Stimulated activated CD8-positive, alpha-beta memory T cell treated with anti-CD3 and anti-CD28 coated beads, Interleukin-15, amount 100 ng/mL, for 1 hour (primary cell): ENCODE measurements around the gene BRMS1.
A peak's percentile ranks its signal among the peaks of the same experiment; 100 is the strongest.
"Not testable (repeated sequence)": the region's sequence is repeated elsewhere in the genome, so short reads cannot be mapped to it uniquely, and the experiment has no call there.

Experiments used
- DNase-seq: peaks from one replicate; pipeline ENCODE4 v3.0.0-alpha.2; 2020; ENCODE audit warnings: low read depth

Gene BRMS1

DNA sequence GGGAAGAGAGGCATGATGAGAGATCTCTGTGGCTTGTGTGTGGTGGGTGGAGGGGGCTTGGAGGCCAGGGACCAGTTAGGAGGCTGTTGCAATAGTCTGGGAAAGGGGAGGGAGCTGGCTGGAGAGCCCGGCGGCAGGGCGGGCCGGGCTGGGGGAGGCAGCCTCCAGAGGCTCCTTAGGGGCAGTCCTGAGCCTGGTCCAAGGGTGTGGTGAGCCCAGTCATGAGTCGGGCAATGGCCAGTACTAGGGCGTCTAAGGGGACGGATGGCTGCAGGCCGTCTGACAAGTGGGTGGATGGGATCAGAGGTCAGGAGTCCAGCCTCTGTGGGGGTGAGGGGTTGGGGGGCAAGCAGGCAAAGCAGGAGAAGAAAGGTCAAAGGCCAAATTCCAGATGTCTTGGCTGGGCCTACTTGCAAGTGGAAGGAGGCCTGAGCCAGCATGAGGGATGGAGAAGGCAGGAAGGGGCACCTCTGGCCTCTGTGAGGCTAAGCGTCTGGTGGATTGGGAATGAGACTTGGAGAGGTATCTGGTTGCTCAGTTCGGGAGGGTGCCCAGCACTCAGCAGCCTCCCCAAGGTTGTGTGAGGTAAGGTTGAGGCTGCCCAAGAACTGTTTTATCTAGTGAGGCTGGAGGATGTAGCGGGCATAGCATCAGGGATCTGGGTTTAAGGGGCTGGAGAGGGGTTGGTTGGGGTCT, 22.0 kb downstream of the BRMS1 start:
- no peak for DNase-seq

DNA sequence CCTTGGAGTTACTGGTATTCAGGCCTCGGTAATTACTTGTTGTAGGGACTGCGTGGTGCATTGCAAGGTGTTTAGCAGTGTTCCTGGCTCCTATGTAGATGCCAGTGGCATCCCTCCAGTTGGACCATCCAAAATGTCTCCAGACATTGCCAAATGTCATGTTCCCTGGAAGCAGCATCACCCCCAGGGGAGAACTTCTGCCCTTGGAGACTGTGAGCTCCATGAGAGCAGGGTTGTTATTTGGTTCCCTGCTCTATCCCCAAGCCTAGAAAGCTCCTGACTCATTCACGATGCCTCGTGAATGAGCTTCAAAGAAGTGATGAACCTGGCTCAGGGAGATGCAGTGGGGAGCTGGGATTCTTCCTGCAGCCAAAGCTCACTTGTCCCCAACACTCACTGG, 23.3 kb downstream of the BRMS1 start:
- DNase-seq: no peak

DNA sequence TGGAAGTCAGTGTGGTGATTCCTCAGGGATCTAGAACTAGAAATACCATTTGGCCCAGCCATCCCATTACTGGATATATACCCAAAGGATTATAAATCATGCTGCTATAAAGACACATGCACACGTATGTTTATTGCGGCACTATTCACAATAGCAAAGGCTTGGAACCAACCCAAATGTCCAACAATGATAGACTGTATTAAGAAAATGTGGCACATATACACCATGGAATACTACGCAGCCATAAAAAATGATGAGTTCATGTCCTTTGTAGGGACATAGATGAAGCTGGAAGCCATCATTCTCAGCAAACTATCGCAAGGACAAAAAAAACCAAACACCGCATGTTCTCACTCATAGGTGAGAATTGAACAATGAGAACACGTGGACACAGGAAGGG, 24.2 kb downstream of the BRMS1 start:
- DNase-seq: not testable (repeated sequence)

DNA sequence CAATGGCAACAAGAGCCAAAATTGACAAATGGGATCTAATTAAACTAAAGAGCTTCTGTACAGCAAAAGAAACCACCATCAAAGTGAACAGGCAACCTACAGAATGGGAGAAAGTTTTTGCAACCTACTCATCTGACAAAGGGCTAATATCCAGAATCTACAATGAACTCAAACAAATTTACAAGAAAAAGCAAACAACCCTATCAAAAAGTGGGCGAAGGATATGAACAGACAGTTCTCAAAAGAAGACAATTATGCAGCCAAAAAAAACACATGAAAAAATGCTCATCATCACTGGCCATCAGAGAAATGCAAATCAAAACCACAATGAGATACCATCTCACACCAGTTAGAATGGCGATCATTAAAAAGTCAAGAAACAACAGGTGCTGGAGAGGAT, 24.6 kb downstream of the BRMS1 start:
- not testable (repeated sequence) for DNase-seq

DNA sequence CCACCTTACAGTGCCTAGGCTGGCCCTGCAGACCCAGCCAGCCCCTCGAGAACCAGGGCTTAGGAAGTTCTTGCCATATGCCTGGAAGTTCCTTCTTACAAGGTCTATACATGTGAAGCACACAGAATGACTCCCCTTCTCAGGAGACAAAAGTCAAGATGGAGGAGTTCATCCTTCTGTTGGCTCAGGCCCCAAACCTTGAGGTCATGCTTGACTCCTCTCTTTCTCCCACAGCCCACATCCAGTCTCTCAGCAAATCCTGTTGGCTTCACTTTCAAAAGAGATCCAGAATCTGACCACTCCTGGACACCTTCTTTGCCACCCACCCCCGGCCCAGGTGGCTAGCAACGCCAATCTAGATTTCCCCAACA, 26.3 kb downstream of the BRMS1 start:
- no peak for DNase-seq

DNA sequence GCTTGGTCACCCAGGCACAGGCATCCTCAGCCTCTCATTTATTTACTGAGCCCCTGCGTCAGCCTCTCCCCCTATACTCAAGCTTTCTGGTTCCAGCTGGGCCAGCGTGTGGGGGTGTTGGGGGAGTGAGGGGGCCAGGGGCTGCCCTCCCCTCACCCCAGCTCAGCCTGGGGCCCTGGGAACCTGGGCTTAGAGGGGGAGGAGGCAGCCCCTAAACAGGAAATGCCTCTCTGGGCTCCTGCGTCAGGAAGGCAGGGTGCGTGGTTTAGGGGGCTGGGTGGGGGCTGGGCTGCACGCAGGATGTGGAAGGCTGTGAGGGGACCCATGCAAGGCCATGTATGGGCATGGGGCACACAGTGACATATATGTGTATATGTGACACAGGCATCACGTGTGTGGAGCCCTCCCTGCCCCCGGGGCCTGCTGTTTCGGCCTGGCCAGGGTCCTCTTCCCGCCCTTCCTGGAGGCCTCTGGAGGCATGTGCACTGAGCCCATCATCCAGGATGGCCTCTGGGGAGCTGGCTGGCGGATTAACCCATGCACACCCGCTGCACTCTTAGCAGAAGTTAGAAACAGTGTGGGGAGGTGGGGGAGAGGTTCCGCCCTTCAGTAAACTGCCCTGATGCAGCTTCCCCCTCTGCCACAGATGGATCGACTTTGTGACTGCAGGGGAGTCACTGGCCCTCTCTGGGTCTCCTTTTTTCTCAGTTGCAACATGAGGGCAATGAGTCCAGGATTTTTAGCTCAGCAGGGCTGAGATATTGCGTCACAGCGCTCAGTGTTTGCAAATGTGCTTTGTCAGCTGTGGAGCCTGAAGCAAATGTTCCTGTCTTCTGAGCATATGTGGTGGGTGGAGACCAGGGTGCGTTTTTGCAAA, 26.9 kb downstream of the BRMS1 start:
- DNase-seq: peak; percentile 53

DNA sequence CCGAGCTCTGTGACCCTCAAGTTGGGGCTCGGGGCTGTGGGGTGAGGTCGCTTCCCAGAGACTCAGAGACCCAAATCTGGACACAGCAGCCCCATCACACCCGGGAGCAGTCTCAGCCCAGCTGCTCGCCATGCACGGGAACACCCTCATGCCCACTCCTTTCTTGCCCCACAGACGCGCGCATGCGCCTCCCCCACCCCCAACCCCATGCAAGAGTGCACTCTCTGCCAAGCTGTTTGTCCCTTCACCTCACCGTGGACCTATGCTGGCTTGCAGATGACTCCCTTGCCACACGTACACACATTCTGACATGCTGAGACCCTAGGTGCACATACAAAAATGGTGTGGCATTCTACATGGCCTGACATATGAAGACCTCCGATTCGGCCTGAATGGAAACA, 27.6 kb downstream of the BRMS1 start:
- DNase-seq: no peak

DNA sequence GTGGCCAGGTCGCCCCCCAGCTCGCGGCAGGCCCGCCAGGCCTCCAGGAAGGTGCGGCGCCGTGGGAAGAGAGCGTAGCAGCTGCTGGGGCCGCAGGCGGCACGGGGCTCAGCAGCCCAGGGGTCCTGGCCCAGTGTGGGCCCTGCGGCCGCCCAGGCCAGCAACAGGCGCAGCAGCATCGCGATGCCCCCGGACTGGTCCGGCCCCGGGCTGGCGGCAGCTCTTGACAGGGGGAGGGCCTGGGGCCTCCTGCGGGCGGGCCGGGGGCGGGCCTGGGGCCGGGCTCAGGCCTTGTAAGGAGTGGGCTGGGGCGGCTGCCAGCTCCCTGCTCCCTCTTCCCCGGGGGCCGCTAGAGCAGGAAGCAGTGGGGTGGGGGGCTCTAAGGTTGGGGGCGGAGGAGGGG, 28.1 kb downstream of the BRMS1 start, which contains the start of gene CD248:
TSS of gene CD248 (minus strand) at position 196 of the 403 bp plus-strand sequence. CDS start at position 179, 17 bp downstream.
- DNase-seq: no peak

DNA sequence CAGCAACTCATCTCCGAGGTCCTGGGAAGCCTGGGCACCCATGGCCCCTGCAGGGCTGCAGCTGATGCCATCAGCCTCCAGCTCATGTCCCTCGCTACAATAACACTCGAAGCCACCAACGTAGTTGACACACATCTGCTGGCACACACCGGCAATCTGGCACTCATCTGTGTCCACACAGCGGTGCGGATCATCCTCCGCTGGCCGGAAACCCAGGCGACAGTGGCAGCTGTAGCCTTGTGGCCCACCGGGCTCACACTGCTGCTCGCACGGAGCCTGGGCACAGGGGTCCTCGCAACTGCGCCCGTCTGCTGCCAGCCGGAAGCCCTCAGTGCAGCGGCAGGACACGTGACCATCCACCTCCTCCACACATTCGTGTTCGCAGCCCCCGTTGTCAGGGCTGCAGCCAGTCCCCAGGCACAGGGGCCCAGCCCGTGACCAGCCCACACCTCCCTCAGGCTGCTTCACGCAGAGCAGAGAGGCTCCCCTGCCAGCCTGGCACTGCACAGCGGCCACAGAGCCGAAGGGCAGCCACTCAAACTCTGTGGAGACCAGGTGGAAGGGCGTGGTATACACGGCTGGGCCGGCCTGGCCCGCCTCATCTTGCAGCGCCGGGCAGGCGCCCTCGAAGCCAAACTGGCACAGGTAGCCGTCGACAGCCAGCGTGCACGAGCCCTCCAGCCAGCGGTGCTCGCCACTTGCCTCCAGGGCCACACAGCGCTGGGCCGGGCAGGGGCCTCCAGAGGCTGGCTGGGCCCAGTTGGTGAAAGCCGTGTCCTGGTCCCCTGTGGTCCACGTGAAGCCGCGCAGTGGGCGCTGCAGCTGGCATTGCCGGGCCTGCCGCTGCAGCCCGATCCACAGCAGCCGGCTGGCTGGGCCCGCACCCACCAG, 28.7 kb downstream of the BRMS1 start:
- DNase-seq: no peak

DNA sequence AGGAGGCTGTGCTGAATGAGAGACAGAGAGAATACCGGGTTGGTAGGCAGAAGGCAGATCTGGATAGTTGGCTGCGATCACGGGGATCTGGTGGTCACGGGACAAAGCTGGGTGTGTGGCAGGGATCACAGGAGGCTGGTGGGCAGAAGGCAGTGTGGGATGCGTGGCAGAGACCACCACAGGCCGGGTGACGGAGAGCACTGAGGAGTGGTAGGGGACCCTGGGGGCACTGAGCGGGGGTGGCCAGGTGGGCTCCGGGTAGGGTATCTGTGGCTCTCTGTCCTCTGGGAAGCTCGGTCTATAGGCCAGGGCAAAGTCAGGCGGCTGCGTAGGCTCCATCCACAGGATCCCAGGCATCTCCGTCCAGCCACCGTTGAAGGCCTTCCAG, 29.4 kb downstream of the BRMS1 start:
- no peak for DNase-seq

DNA sequence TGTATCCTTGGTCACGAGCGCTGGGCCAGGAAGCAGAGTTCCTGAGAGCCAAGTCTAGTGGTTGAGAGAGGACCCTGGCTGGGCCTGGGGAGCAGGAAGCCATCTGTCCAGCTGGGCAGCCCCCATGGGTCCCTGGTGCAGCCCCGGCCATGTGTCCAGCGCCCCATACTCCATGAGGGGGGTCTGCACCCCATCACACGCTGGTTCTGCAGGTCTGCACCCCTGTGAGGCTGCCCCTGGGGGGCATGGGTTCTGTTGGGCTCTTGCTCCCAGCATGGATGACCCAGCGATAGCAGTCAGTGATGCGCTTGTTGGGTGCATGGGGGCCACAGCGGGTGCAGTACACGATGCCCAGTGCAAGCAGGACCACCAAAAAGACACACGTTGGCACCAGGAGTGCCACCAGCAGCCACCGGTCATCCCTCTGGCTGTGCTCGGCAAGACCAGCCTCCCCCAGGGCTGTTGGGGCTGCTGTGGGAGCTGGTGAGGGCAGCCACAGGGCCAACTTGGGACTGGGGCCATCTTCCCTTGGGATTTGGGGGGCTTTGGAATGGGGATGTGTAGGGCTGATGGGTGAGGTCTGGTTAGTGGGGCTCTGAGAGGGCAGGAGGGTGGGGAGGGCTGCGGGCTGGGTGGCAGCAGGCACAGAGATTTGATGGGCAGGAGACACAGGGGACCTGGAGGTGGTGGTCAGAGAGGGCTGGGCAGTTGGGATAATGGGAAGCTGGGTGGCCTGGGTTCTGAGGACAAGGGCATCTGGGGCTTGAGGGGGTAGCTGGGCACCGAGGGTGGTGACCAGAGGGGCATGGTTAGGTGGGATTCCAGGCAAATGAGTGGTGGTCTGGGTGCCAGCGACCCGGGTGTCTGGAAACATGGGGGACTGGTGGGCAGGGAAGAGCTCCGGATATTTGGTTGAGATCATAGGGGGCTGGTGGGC, 30.1 kb downstream of the BRMS1 start:
- no peak for DNase-seq

DNA sequence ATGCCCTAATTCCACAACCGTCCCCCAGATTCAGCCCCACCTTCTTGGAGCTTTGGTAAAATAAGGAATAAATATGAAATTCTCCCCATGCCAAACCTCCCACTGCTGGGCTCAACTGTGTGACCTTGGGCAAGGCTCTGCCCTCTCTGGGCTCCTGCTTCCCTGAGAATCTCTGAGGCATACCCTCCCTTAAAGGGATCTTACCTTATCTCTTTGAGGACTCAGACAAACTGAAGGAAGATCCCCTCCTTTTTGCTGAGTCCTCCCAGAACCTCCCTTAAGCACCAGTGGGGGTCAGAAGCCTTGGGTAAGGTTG, 30.8 kb downstream of the BRMS1 start:
- DNase-seq: no peak

DNA sequence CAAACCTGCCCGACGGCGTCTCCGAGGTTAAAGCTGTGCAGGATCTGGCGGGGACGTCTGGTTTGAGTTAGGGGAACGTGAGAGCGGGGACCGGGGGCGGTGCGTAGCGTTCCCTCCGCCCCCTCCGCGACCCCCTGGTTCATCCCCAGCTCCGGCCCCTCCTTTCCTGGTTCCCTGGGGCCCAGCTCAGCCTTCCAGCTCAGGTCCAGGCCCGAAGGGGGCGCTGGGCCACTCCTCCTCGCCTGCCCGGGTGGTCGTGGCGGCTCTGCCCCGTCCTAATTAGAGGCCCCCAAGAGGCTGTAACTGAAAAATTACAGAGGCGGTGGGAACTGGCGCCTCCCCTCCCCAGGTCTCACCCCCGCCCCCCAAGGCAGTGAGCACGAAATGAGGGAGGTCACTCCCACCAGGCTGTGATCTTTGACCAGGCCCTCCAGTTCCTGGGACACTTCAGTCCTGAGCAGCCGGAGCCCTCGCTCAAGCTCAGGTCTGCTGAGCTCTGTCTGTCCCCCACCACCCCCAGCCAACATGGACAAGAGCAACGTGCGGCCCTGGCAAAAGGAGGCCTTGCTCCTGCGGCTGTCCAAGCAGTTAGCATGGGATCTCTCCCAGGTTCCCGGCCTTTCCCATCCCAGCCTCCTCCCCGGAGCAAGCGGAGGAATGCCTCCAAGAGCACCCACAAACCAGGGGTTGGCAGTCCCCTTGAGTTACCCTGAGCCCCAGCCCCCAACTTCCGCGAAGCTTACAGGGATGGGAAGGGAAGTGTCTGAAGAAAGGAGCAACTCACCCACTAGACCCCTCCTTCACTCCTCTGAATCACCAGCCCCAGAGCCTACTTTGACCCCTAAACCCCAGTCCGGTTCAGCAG, 31.4 kb downstream of the BRMS1 start:
- DNase-seq: no peak

DNA sequence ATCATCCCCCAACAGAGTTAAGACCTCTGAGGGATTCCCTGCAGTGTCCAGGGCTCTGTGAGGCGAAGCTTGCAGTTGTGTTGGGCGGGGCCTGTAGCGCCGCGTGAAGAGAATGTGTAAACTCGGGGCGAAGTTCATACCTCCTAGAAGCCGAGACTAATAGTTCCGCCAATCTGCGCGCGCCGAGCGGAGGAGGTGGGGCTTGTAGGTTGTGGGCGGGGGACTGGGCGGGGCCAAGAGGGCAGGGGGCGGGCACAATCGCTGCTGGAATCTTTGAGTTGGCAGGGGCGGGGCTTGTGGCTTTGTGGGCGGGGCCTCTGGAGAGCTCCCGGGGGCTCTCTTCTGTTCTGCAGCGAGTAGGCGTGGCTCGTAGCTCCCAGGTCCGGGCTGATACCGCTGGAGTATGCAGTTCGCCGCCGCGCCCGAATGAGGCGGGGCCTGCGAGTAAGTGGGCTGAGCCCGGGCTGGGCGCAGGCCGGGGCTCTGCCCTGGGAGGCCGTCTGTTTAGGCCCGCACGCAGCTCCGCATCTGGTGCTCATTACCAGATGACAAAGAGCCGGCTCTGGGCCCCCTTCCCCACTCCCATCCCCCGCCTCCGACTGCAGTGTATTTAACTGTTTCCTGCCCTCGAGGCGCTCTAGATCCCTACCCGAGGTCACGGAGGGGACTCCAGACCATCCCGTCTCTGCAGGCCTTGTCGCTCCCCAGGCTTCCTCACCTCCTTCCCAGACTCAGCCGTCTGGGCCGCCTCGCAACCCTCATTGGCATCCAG, 32.2 kb downstream of the BRMS1 start:
- peak; percentile 97 for DNase-seq

DNA sequence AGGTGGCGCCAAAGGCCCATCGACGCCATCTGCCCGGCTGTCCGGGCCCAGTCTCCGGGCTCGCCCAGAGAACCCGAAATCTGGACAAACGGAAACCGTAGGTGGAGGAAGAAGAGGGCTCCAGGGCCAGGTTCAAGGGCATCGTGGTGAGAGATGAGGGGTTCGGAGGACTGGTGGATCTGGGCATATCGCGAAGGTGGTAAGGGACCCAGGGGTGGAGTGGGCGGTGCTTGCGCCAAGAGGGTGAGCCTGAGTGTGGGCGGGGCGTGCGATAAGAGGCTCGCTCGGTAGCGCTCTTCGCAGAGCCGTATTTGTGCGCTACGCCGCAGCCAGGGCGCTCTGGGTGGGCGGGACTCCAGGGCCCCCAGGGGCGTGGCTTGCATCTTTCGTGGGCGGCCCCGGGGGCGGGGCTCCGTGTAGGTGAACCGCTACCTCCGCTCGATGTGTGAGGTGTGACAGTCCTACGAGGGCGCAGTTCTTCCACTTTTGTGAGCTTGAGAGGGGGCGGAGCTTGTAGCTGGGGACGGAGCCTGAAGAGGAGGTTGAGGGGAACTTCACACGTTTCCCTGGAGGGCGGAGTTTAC, 32.8 kb downstream of the BRMS1 start:
- DNase-seq: peak; percentile 96

DNA sequence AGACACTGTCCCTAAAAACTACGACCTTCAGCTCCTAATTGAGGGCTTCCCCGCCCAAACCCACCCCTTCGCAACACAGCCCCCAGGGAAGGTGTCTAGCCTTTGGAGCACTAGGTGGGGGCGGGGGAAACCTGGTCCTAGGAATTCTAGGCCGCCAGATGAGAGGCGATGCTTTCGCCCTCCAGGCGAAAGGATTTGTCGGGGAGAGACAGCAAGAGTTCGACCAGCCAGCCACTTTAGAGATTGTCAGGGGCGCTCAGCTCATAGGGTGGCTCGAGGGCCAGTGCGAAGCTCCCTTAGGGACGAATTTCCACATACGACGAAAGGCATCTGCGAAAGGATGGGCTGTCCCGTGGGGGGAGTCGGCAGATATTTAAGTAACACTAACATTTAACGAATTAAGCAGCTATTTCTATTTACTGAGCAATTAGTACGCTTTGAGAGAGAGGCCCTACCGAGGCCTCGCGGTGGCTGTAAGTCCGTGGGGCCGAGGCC, 33.4 kb downstream of the BRMS1 start:
- no peak for DNase-seq

DNA sequence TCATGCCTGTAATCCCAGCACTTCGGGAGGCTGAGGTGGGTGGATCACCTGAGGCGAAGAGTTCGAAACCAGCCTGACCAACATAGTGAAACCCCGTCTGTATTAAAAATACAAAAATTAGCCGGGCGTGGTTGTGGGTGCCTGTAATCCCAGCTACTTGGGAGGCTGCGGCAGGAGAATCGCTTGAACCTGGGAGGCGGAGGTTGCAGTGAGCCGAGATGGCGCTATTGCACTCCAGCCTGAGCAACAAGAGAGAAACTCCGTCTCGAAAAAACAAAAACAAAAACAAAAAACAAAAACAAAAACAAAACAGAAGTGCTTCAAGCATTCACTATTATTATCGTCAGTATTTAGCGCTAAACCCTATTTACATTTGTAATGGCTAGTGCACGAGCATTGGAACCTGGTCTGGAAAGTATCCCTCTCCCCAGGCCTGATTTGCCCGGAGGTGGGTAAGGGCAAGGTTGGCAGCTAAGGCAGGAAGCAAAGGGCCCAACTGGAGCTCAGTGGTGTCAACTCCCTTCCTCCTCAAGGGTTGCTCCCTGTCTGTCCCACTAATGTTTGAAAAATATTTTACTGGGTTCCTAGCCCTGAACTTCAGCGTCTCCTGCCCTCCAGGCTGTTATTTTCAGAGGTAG, 34.0 kb downstream of the BRMS1 start:
- not testable (repeated sequence) for DNase-seq

DNA sequence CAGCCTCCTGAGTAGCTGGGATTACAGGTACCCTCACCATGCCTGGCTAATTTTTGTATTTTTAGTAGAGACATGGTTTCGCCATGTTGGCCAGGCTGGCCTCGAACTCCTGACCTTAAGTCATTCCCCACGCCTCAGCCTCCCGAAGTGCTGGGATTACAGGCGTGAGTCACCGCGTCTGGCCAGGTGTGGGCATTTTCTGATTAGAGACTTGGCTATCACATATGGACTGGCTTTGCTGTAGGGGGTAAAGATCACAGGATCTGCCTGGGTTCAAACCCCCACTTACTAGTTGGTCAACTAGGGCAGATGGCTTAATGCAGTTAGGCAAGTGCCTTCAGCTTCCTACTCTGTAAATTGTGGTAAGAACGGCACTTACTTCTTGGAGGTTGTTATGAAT, 34.6 kb downstream of the BRMS1 start:
- no peak for DNase-seq

DNA sequence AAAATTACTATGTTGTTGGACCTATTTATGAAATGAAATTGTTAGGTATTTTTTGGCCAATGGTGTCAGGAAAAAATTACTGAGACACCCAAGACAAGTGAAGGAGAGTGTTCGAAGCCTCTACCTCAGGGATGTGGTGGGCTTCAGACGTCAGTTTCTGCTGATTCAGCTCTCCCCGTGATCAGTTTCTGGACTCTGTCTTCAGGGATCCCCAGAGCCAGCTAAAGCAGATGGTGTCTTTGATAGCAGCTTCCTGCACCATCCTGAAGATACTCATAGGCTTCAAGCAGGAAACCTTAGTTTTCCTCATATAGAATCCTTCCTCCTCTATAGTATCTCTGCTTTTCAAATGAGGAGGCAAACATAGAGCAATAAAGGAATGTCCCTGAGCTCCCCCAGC, 35.4 kb downstream of the BRMS1 start:
- no peak for DNase-seq
